ENCODE data around the gene BLVRA.
"Not testable (repeated sequence)": the region's sequence is repeated elsewhere in the genome, so short reads cannot be mapped to it uniquely, and the experiment has no call there.

- not testable (repeated sequence) for TF ChIP-seq CTCF, POLR2A (IDR thresholded peaks at IDR 0.05)
These were observed 16.8 kb downstream of the BLVRA start for GRCh38 chr7:43775255-43775654.
